CD4-positive, alpha-beta T cell treated with Interleukin-6 at 100 ng/mL for 8 hours (primary cell): ENCODE results near the gene NFKBIB.

Experiments
- DNase-seq: peaks from one replicate; pipeline ENCODE4 v3.0.0-alpha.2; 2020; ENCODE audit warnings: mixed read lengths, low spot score

The NFKBIB gene

GRCh38 chr19:38958301-38958700 is 58.5 kb downstream of the NFKBIB start:
- no peak for DNase-seq
